Natural killer cell (primary cell): Measurements from ENCODE around the gene ABCC1. TPM values are rescaled to one million over a fixed set of nuclear protein-coding genes. Genes with fewer than 3 reads are reported as not detected.

Experiments used
- ATAC-seq, 3 donors: fragments of 150-1000 bp in 2 of 3; fragments of 200-7000 bp in 1 of 3; cut with Tn5 transposase; 1 replicate in 1 of 3; 2 replicates in 2 of 3; pipeline ENCODE4 v1.10.0; 2021; ENCODE audit warnings: mild to moderate bottlenecking in 2 of 3, moderate library complexity in 2 of 3
- DNase-seq, 2 donors: peaks; one replicate each; pipeline versions ENCODE4 v3.0.0 to v3.0.0-alpha.2; 2013 to 2021; ENCODE audit warnings: mixed read lengths in 1 of 2
- H3K27ac ChIP-seq: one replicate; pipeline ENCODE4 v1.5.1; 2013; ENCODE audit warnings: mild to moderate bottlenecking, low read length
- H3K27me3 ChIP-seq: one replicate; pipeline ENCODE4 v1.6.1; 2013; ENCODE audit warnings: low read length; ENCODE audit not compliant: control insufficient read depth, insufficient read depth
- H3K36me3 ChIP-seq: one replicate; pipeline ENCODE4 v1.6.1; 2013; ENCODE audit warnings: low read length; ENCODE audit not compliant: control insufficient read depth, insufficient read depth
- H3K4me1 ChIP-seq: one replicate; pipeline ENCODE4 v1.6.1; 2013; ENCODE audit warnings: low read length; ENCODE audit not compliant: control insufficient read depth, insufficient read depth
- H3K4me3 ChIP-seq: one replicate; pipeline ENCODE4 v1.5.1; 2013; ENCODE audit warnings: low read length
- H3K9me3 ChIP-seq: one replicate; pipeline ENCODE4 v1.6.1; 2013; ENCODE audit warnings: low read length; ENCODE audit not compliant: control insufficient read depth, insufficient read depth
- H3K27ac Mint-ChIP-seq, 2 donors: one replicate each; pipeline ENCODE4 v1.8.0; 2022; ENCODE audit warnings: mild to moderate bottlenecking in 2 of 2, mixed read lengths in 2 of 2, moderate library complexity in 1 of 2
- H3K27me3 Mint-ChIP-seq, 2 donors: one replicate each; pipeline ENCODE4 v1.8.0; 2022; ENCODE audit warnings: low read depth in 2 of 2, mixed read lengths in 2 of 2
- H3K36me3 Mint-ChIP-seq: one replicate; pipeline ENCODE4 v1.8.0; 2022; ENCODE audit warnings: mixed read lengths
- H3K4me1 Mint-ChIP-seq, 2 donors: one replicate each; pipeline ENCODE4 v1.8.0; 2022; ENCODE audit warnings: mixed read lengths in 2 of 2
- H3K4me3 Mint-ChIP-seq: one replicate; pipeline ENCODE4 v1.8.0; 2022; ENCODE audit warnings: mild to moderate bottlenecking, moderate library complexity, mixed read lengths
- H3K9me3 Mint-ChIP-seq, 2 donors: one replicate each; pipeline ENCODE4 v1.8.0; 2022; ENCODE audit warnings: mixed read lengths in 2 of 2
- CTCF ChIP-seq: fragments of 200-600 bp; IDR thresholded peaks from one replicate; pipeline ENCODE4 v1.8.0; 2022; ENCODE audit warnings: antibody characterized with exemption
- WGBS: methylation state at CpG from one replicate; pipeline ENCODE4 v1.1.7; 2013; ENCODE audit warnings: missing lambda C conversion rate; ENCODE audit not compliant: insufficient coverage; 5-methylcytosine and 5-hydroxymethylcytosine counted together
- intact Hi-C: fragments of 100-400 bp; cut with micrococcal nuclease; formaldehyde crosslinking; loops from one replicate; pipeline ENCODE4 v1.14.2; 2022
- total RNA-seq, 4 donors: library from RNA; stranded (reverse); fragments of 120-200 nt in 1 of 4; gene quantifications; one replicate each; pipeline versions ENCODE4 v1.2.3 to v1.2.4, GENCODE V29; 2013 to 2022

The ABCC1 gene
- total RNA-seq, 3 donors from 2014 or later (not counting 1 experiment from before 2014, with no cell fraction given): 24.5 to 53.9 (median 27.9) TPM

GRCh38 chr16:16158082-16158658 is 208.8 kb downstream of the ABCC1 start:
- Histone ChIP-seq H3K27ac (no peak overlapping the region), H3K36me3 (no peaks in the 10 kb centered on the region), H3K4me1 (no peaks in the 10 kb centered on the region), H3K27me3 (no peaks in the 10 kb centered on the region), H3K9me3 (peaks cover 12% of the 10 kb centered on the region), H3K4me3 (no peak overlapping the region)
- DNase-seq: no peak
- Mint-ChIP-seq H3K36me3 (no peaks in the 10 kb centered on the region), H3K9me3 (peaks cover 7 to 9% of the 10 kb centered on the region in 2 donors), H3K4me1 (no peaks in the 10 kb centered on the region), H3K4me3 (no peak overlapping the region), H3K27ac (no peak overlapping the region), H3K27me3 (peaks cover 0 to 6% of the 10 kb centered on the region in 2 donors)
- TF ChIP-seq CTCF: no peak
- 65% methylated on average over 2 of the region's 4 CpGs for WGBS
- no peak for ATAC-seq
- intact Hi-C loops: no loop called here

- no peak for DNase-seq
- Histone ChIP-seq H3K4me3 (no peak overlapping the region), H3K9me3 (peaks cover 12% of the 10 kb centered on the region), H3K4me1 (no peaks in the 10 kb centered on the region), H3K27me3 (no peaks in the 10 kb centered on the region), H3K27ac (no peak overlapping the region), H3K36me3 (no peaks in the 10 kb centered on the region)
- intact Hi-C loops: no loop called here
- Mint-ChIP-seq H3K9me3 (peaks cover 7 to 9% of the 10 kb centered on the region in 2 donors), H3K27me3 (peaks cover 0 to 6% of the 10 kb centered on the region in 2 donors), H3K4me3 (no peak overlapping the region), H3K36me3 (no peaks in the 10 kb centered on the region), H3K4me1 (no peaks in the 10 kb centered on the region), H3K27ac (no peak overlapping the region)
- TF ChIP-seq CTCF: no peak
- ATAC-seq: no peak
- 75% methylated on average over 2 of the region's 3 CpGs for WGBS
Measured at GRCh38 chr16:16158741-16159374, 209.4 kb downstream of the ABCC1 start.

- no peaks in the 10 kb centered on the region for H3K4me1 Mint-ChIP-seq
- ATAC-seq (no peak), DNase-seq (no peak)
- Histone ChIP-seq H3K4me3 (no peak overlapping the region), H3K36me3 (no peaks in the 10 kb centered on the region), H3K27ac (no peak overlapping the region), H3K9me3 (peaks cover 12% of the 10 kb centered on the region), H3K4me1 (no peaks in the 10 kb centered on the region), H3K27me3 (no peaks in the 10 kb centered on the region)
- 98% methylated on average over 3 of the region's 3 CpGs for WGBS
- no peak overlapping the region for H3K27ac Mint-ChIP-seq
- no peaks in the 10 kb centered on the region for H3K36me3 Mint-ChIP-seq
- no peak for TF ChIP-seq CTCF
- intact Hi-C loops: no loop called here
- no peak overlapping the region for H3K4me3 Mint-ChIP-seq
- peaks cover 7 to 9% of the 10 kb centered on the region in 2 donors for H3K9me3 Mint-ChIP-seq
- H3K27me3 Mint-ChIP-seq: peaks cover 0 to 6% of the 10 kb centered on the region in 2 donors
Measured at GRCh38 chr16:16159662-16160061, 210.2 kb downstream of the ABCC1 start.
